Caco-2 (cell line): ENCODE results near the gene SEZ6. TPM values are rescaled to one million over a fixed set of nuclear protein-coding genes. Genes with fewer than 3 reads are reported as not detected.

Experiments used
- BruUV-seq: library from RNA; stranded (reverse); fragments of 400-500 nt; replicated peaks from 2 replicates; lab custom pipeline; 2021; lab: Mats Ljungman, UMichigan
- CTCF ChIA-PET: fragments of 300-600 bp; sonication (Branson Sonifier 250); formaldehyde crosslinking; loops from one replicate; lab custom pipeline; 2022; ENCODE audit warnings: antibody characterized with exemption; lab: Charles Lee
- POLR2A ChIA-PET: fragments of 300-600 bp; sonication (Branson Sonifier 250); formaldehyde crosslinking; loops from one replicate; lab custom pipeline; 2022; ENCODE audit warnings: antibody characterized with exemption; lab: Charles Lee
- DNase-seq, 2 experiments: peaks; one replicate each; pipeline versions ENCODE4 v3.0.0 to v3.0.0-alpha.2; 2020 to 2022
- H3K27me3 ChIP-seq: replicated peaks from 2 replicates; pipeline ENCODE4 v1.6.0; 2011; ENCODE audit warnings: low read length; ENCODE audit not compliant: control insufficient read depth, insufficient read depth
- H3K36me3 ChIP-seq: 2 replicates; pipeline ENCODE4 v1.5.1; 2011; ENCODE audit warnings: low read length; ENCODE audit not compliant: control insufficient read depth, insufficient read depth
- H3K4me1 ChIP-seq: fragments of 250-450 bp; sonication (Bioruptor Pico); 2 replicates; pipeline ENCODE4 v1.5.1; 2020; ENCODE audit warnings: mild to moderate bottlenecking
- H3K4me3 ChIP-seq: 2 replicates; pipeline ENCODE4 v1.5.1; 2011; ENCODE audit warnings: low read depth, mild to moderate bottlenecking, control low read depth, low read length
- H3K9me3 ChIP-seq: fragments of 250-450 bp; sonication (Bioruptor Pico); 2 replicates; pipeline ENCODE4 v1.5.1; 2020; ENCODE audit warnings: mild to moderate bottlenecking, moderate library complexity
- H3K27ac Mint-ChIP-seq: one replicate; pipeline ENCODE4 v1.8.0; 2022; ENCODE audit warnings: mixed read lengths; ENCODE audit not compliant: unreplicated experiment
- H3K27me3 Mint-ChIP-seq: one replicate; pipeline ENCODE4 v1.8.0; 2022; ENCODE audit warnings: mixed read lengths; ENCODE audit not compliant: insufficient read depth, unreplicated experiment
- H3K36me3 Mint-ChIP-seq: one replicate; pipeline ENCODE4 v1.8.0; 2022; ENCODE audit warnings: mild to moderate bottlenecking, mixed read lengths; ENCODE audit not compliant: insufficient read depth, unreplicated experiment
- H3K4me1 Mint-ChIP-seq: one replicate; pipeline ENCODE4 v1.8.0; 2022; ENCODE audit warnings: low read depth, mixed read lengths; ENCODE audit not compliant: unreplicated experiment
- H3K4me3 Mint-ChIP-seq: one replicate; pipeline ENCODE4 v1.8.0; 2022; ENCODE audit warnings: mild to moderate bottlenecking, moderate library complexity, mixed read lengths; ENCODE audit not compliant: unreplicated experiment
- H3K9me3 Mint-ChIP-seq: one replicate; pipeline ENCODE4 v1.8.0; 2022; ENCODE audit warnings: mixed read lengths; ENCODE audit not compliant: unreplicated experiment
- intact Hi-C: fragments of 100-400 bp; cut with micrococcal nuclease; formaldehyde crosslinking; loops from one replicate; pipeline ENCODE4 v1.10.0; 2022; ENCODE audit not compliant: unreplicated experiment
- total RNA-seq: library from RNA; stranded (reverse); gene quantifications from 2 replicates; pipeline ENCODE4 v1.2.3, GENCODE V29; 2022
- TF ChIP-seq, protein P1 (sequence below), 2 experiments: fragments of 200-600 bp in 1 of 2; IDR thresholded peaks; 1 replicate in 1 of 2; 2 replicates in 1 of 2; pipeline versions ENCODE4 v1.5.1 to v1.8.0; 2011 to 2022; ENCODE audit warnings: antibody characterized with exemption in 1 of 2, control low read depth in 1 of 2, inconsistent platforms in 1 of 2, low read depth in 1 of 2, low read length in 1 of 2, mild to moderate bottlenecking in 1 of 2, moderate library complexity in 1 of 2; ENCODE audit not compliant: insufficient read depth in 1 of 2, severe bottlenecking in 1 of 2, unreplicated experiment in 1 of 2

Gene SEZ6
- total RNA-seq, 1 experiment from 2014 or later: not detected

DNA sequence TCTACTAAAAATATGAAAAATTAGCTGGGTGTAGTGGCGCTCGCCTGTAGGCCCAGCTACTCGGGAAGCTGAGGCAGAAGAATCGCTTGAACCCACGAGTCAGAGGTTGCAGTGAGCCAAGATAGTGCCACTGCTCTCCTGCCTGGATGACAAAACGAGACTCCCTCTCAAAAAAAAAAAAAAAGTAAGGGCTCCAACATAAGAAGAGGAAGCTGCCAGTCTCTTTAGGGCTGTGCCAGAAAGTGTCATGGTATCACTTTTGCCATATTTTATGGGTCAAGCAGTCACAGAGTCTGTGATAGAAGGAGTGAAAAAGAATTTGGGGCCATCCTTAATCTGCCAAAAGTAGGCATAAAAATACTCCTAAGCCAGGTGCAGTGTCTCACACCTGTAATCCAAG lies 35.7 kb upstream of the SEZ6 start:
- no peak overlapping the region for H3K4me3 ChIP-seq
- H3K4me1 ChIP-seq: no peaks in the 10 kb centered on the region
- DNase-seq: no peak
- Mint-ChIP-seq H3K4me1 (peaks cover 17% of the 10 kb centered on the region), H3K27ac (no peak overlapping the region), H3K9me3 (no peaks in the 10 kb centered on the region), H3K36me3 (no peaks in the 10 kb centered on the region), H3K27me3 (peaks cover 3% of the 10 kb centered on the region), H3K4me3 (no peak overlapping the region)
- CTCF ChIA-PET: interaction anchor here (1.7 kb wide), 1 partner anchor 76 kb away, joined by 6 read pairs; no protein-coding TSS in a partner anchor
- no peaks in the 10 kb centered on the region for H3K27me3 ChIP-seq
- BruUV-seq: no TSS peak
- no peaks in the 10 kb centered on the region for H3K36me3 ChIP-seq
- intact Hi-C loops: loop anchor here (5.0 kb wide), 1 partner anchor 34 kb away; the partner anchor contains the start of gene SEZ6
- no peaks in the 10 kb centered on the region for H3K9me3 ChIP-seq
- POLR2A ChIA-PET: no interaction called here
- TF ChIP-seq, protein P1, sequence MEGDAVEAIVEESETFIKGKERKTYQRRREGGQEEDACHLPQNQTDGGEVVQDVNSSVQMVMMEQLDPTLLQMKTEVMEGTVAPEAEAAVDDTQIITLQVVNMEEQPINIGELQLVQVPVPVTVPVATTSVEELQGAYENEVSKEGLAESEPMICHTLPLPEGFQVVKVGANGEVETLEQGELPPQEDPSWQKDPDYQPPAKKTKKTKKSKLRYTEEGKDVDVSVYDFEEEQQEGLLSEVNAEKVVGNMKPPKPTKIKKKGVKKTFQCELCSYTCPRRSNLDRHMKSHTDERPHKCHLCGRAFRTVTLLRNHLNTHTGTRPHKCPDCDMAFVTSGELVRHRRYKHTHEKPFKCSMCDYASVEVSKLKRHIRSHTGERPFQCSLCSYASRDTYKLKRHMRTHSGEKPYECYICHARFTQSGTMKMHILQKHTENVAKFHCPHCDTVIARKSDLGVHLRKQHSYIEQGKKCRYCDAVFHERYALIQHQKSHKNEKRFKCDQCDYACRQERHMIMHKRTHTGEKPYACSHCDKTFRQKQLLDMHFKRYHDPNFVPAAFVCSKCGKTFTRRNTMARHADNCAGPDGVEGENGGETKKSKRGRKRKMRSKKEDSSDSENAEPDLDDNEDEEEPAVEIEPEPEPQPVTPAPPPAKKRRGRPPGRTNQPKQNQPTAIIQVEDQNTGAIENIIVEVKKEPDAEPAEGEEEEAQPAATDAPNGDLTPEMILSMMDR (IDR thresholded peaks at IDR 0.05; ENCODE audit: insufficient read depth in 1 of 2, low read depth in 1 of 2, low read length in 1 of 2, severe bottlenecking in 1 of 2, unreplicated experiment in 1 of 2): no peak

DNA sequence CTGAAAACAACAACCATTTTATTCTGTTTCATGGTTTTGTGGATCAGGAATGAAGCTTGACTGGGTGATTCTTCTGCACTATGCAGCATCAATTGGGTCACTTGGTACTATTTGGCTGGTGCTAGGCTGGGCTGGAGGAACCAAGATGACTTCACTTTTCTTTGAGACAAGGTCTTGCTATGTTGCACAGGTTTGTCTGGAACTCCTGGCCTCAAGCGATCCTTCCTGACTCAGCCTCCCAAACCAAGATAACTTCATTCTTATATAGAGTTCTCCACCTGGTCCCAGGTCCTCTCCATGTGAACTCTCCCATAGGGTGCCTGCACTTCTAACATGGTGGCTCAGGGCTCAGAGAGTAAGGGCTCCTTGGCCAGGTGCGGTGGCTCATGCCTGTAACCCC lies 35.3 kb upstream of the SEZ6 start:
- intact Hi-C loops: loop anchor here (5.0 kb wide), 1 partner anchor 34 kb away; the partner anchor contains the start of gene SEZ6
- POLR2A ChIA-PET: no interaction called here

DNA sequence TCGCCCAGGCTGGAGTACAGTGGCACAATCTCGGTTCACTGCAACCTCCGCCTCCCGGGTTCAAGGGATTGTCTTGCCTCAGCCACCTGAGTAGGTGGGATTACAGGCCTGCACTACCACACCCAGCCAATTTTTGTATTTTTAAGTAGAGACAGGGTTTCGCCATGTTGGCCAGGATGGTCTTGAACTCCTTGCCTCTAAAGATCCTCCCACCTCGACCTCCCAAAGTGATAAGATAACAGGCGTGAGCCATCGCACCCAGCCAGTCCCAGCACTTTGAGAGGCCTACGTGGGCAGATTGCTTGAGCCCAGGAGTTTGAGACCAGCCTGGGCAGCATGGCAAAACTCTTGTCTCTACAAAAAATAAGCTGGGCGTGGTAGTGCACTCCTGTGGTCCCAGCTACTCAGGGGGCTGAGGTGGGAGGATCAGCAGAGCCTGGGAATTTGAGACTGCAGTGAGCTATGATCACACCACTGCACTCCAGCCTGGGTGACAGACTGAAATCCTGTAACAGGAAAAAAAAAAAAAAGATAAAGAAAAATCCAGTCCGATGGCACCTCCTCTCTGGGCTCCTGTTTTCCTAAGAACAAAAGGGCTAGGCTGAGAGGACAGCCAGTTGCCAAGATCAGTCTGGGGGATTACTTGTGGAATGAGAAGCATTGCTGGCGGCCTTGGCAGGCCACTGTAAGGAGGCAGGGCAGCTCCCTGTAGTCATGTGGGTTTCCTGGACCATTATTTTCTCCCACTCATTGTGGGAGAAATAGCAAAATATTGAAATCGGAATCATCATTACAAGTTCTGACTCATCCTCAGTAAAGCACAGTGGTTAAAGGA lies 34.1 kb upstream of the SEZ6 start:
- Histone ChIP-seq H3K27me3 (no peaks in the 10 kb centered on the region; the same call in 1 of the 2 replicates), H3K9me3 (no peaks in the 10 kb centered on the region), H3K36me3 (no peaks in the 10 kb centered on the region), H3K4me3 (no peak overlapping the region), H3K4me1 (no peaks in the 10 kb centered on the region)
- Mint-ChIP-seq H3K36me3 (no peaks in the 10 kb centered on the region), H3K27me3 (peaks cover 4% of the 10 kb centered on the region), H3K27ac (no peak overlapping the region), H3K9me3 (peaks cover 6% of the 10 kb centered on the region), H3K4me1 (peaks cover 7% of the 10 kb centered on the region), H3K4me3 (no peak overlapping the region)
- BruUV-seq: no TSS peak
- TF ChIP-seq, protein P1 (IDR thresholded peaks at IDR 0.05; ENCODE audit: insufficient read depth in 1 of 2, low read depth in 1 of 2, low read length in 1 of 2, severe bottlenecking in 1 of 2, unreplicated experiment in 1 of 2): no peak
- ChIA-PET POLR2A (interaction anchor here (0.7 kb wide), 1 partner anchor 39 kb away, joined by 5 read pairs; no protein-coding TSS in a partner anchor), CTCF (interaction anchor here (0.6 kb wide), 1 partner anchor 47 kb away, joined by 3 read pairs; no protein-coding TSS in a partner anchor)
- intact Hi-C loops: loop anchor here (5.0 kb wide), 2 partner anchors 33 to 72 kb away; partner anchors contain the start of gene SEZ6
- no peak for DNase-seq

More for the DNA sequence above, 35.3 kb upstream of the SEZ6 start:
- no peaks in the 10 kb centered on the region for H3K4me1 ChIP-seq
- Mint-ChIP-seq H3K4me1 (peaks cover 12% of the 10 kb centered on the region), H3K27me3 (no peaks in the 10 kb centered on the region), H3K27ac (no peak overlapping the region), H3K9me3 (no peaks in the 10 kb centered on the region), H3K4me3 (no peak overlapping the region), H3K36me3 (no peaks in the 10 kb centered on the region)
- TF ChIP-seq, protein P1 (IDR thresholded peaks at IDR 0.05; ENCODE audit: insufficient read depth in 1 of 2, low read depth in 1 of 2, low read length in 1 of 2, severe bottlenecking in 1 of 2, unreplicated experiment in 1 of 2): no peak
- no peaks in the 10 kb centered on the region for H3K9me3 ChIP-seq
- H3K4me3 ChIP-seq: no peak overlapping the region
- DNase-seq: no peak
- BruUV-seq: no TSS peak
- H3K36me3 ChIP-seq: no peaks in the 10 kb centered on the region
- CTCF ChIA-PET: interaction anchor here (1.7 kb wide), 1 partner anchor 75 kb away, joined by 6 read pairs; no protein-coding TSS in a partner anchor
- no peaks in the 10 kb centered on the region for H3K27me3 ChIP-seq
